A673 (cell line): ENCODE data around the gene NT5E. TPM values are rescaled to one million over a fixed set of nuclear protein-coding genes. Genes with fewer than 3 reads are reported as not detected.

ENCODE experiments used
- BruUV-seq: library from RNA; stranded (reverse); fragments of 400-500 nt; replicated peaks from 2 replicates; lab custom pipeline; 2021; lab: Mats Ljungman, UMichigan
- CTCF ChIA-PET: fragments of 300-600 bp; sonication (Branson Sonifier 250); formaldehyde crosslinking; loops from one replicate; lab custom pipeline; 2022; ENCODE audit warnings: antibody characterized with exemption; lab: Charles Lee
- POLR2A ChIA-PET: fragments of 300-600 bp; sonication (Branson Sonifier 250); formaldehyde crosslinking; loops from one replicate; lab custom pipeline; 2022; ENCODE audit warnings: antibody characterized with exemption; ENCODE audit not compliant: low non-redundant PET; lab: Charles Lee
- DNase-seq: peaks from one replicate; pipeline ENCODE4 v3.0.0-alpha.2; 2015; ENCODE audit warnings: low spot score
- H3K27ac ChIP-seq: fragments of 200-600 bp; sonication (generic); 2 replicates; pipeline ENCODE4 v1.5.1; 2016; ENCODE audit warnings: mixed run types, low read depth, mild to moderate bottlenecking, mixed read lengths, antibody characterized with exemption, low read length; ENCODE audit not compliant: poor library complexity, severe bottlenecking
- H3K27me3 ChIP-seq: fragments of 200-600 bp; sonication (generic); replicated peaks from 2 replicates; pipeline ENCODE4 v1.6.1; 2017; ENCODE audit warnings: mixed run types, low read depth, mild to moderate bottlenecking, mixed read lengths, antibody characterized with exemption, low read length; ENCODE audit not compliant: insufficient read depth, poor library complexity
- H3K36me3 ChIP-seq: fragments of 200-600 bp; sonication (generic); 2 replicates; pipeline ENCODE4 v1.6.1; 2016; ENCODE audit warnings: mixed run types, mild to moderate bottlenecking, mixed read lengths, antibody characterized with exemption, low read length; ENCODE audit not compliant: insufficient read depth, poor library complexity, severe bottlenecking
- H3K4me1 ChIP-seq: fragments of 200-600 bp; sonication (generic); 2 replicates; pipeline ENCODE4 v1.6.1; 2017; ENCODE audit warnings: mixed run types, mild to moderate bottlenecking, mixed read lengths, antibody characterized with exemption, low read length; ENCODE audit not compliant: insufficient read depth, poor library complexity, severe bottlenecking
- H3K4me3 ChIP-seq: fragments of 200-600 bp; sonication (generic); 2 replicates; pipeline ENCODE4 v1.5.1; 2016; ENCODE audit warnings: low read depth, mixed run types, mild to moderate bottlenecking, mixed read lengths, low read length; ENCODE audit not compliant: poor library complexity, severe bottlenecking
- H3K9me3 ChIP-seq: fragments of 200-600 bp; sonication (generic); 2 replicates; pipeline ENCODE4 v1.6.1; 2016; ENCODE audit warnings: mixed run types, low read depth, mild to moderate bottlenecking, mixed read lengths, antibody characterized with exemption, low read length; ENCODE audit not compliant: poor library complexity, severe bottlenecking
- EZH2 ChIP-seq: fragments of 200-600 bp; sonication (generic); IDR thresholded peaks from 2 replicates; pipeline ENCODE4 v1.6.1; 2017; ENCODE audit warnings: borderline replicate concordance, low read depth, mild to moderate bottlenecking, mixed read lengths, antibody characterized with exemption, low read length; ENCODE audit not compliant: poor library complexity, severe bottlenecking
- intact Hi-C: fragments of 100-400 bp; cut with micrococcal nuclease; formaldehyde crosslinking; loops from one replicate; pipeline ENCODE4 v1.10.0; 2022; ENCODE audit not compliant: unreplicated experiment
- total RNA-seq: library from RNA; stranded (reverse); gene quantifications from 2 replicates; pipeline ENCODE4 v1.2.3, GENCODE V29; 2021
- TF ChIP-seq, protein P1 (sequence below): fragments of 300-800, 200-600 bp; sonication (generic); conservative IDR thresholded peaks from 2 replicates; pipeline ENCODE4 v1.5.1; 2017; ENCODE audit warnings: low read depth, mild to moderate bottlenecking, antibody characterized with exemption, low read length, moderate library complexity, mixed read lengths

NT5E gene
- total RNA-seq, 1 experiment from 2014 or later: 32.7 TPM

DNA sequence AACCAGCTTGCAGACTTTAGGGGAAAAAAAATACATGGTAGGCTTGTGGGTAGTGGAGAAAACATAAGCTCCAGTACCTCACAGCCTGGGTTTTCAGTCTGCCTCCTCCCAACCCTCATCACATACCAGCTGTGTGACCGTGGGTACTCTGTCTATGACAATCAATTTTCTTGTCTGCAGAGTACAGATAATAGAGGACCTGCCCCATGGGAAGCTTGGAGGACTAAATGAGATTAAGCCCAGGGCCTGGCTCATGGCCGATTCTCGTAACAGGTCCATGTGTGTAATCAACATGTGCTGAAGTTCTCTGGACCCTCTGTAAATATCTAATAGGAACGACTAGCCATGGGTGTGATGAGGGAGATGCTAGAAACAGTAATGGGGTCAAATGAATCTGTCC is 34.0 kb downstream of the NT5E start:
- H3K36me3 ChIP-seq: no peaks in the 10 kb centered on the region
- TF ChIP-seq EZH2: no peak
- TF ChIP-seq, protein P1, sequence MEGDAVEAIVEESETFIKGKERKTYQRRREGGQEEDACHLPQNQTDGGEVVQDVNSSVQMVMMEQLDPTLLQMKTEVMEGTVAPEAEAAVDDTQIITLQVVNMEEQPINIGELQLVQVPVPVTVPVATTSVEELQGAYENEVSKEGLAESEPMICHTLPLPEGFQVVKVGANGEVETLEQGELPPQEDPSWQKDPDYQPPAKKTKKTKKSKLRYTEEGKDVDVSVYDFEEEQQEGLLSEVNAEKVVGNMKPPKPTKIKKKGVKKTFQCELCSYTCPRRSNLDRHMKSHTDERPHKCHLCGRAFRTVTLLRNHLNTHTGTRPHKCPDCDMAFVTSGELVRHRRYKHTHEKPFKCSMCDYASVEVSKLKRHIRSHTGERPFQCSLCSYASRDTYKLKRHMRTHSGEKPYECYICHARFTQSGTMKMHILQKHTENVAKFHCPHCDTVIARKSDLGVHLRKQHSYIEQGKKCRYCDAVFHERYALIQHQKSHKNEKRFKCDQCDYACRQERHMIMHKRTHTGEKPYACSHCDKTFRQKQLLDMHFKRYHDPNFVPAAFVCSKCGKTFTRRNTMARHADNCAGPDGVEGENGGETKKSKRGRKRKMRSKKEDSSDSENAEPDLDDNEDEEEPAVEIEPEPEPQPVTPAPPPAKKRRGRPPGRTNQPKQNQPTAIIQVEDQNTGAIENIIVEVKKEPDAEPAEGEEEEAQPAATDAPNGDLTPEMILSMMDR: no peak
- no peaks in the 10 kb centered on the region for H3K27me3 ChIP-seq
- no TSS peak for BruUV-seq
- H3K27ac ChIP-seq: no peak overlapping the region
- intact Hi-C loops: loop anchor here (1.0 to 2.0 kb wide), 3 partner anchors 33 to 129 kb away; partner anchors contain the start of gene NT5E
- POLR2A ChIA-PET: no interaction called here
- CTCF ChIA-PET: interaction anchor here (0.6 to 3.4 kb wide), 3 partner anchors 9 to 129 kb away, joined by 4 to 49 read pairs (median 9); no protein-coding TSS in a partner anchor
- DNase-seq: no peak
- H3K4me1 ChIP-seq: no peaks in the 10 kb centered on the region
- H3K9me3 ChIP-seq: no peaks in the 10 kb centered on the region
- no peak overlapping the region for H3K4me3 ChIP-seq

DNA sequence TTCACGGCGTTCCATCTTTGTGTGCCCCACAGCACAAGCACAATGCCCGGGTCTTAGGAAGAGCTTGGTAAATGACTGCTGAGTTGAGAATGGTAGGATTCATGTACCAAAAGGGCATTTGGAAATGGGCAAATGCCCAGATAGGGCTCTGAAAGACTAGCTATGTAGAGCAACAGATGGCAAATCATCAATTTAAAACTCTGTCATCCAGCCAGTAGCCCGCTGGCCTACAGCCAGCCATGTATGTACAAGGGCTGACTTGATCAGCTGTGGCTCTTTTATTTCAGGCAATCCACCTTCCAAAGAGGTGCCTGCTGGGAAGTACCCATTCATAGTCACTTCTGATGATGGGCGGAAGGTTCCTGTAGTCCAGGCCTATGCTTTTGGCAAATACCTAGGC is 35.1 kb downstream of the NT5E start:
- DNase-seq: no peak
- CTCF ChIA-PET: interaction anchor here (0.6 to 3.4 kb wide), 2 partner anchors 57 to 130 kb away, joined by 6 to 49 read pairs; no protein-coding TSS in a partner anchor
- H3K9me3 ChIP-seq: no peaks in the 10 kb centered on the region
- no peak overlapping the region for H3K4me3 ChIP-seq
- H3K36me3 ChIP-seq: no peaks in the 10 kb centered on the region
- TF ChIP-seq EZH2: no peak
- TF ChIP-seq, protein P1: no peak
- no TSS peak for BruUV-seq
- intact Hi-C loops: no loop called here
- POLR2A ChIA-PET: no interaction called here
- H3K27ac ChIP-seq: no peak overlapping the region
- H3K4me1 ChIP-seq: no peaks in the 10 kb centered on the region
- H3K27me3 ChIP-seq: no peaks in the 10 kb centered on the region

DNA sequence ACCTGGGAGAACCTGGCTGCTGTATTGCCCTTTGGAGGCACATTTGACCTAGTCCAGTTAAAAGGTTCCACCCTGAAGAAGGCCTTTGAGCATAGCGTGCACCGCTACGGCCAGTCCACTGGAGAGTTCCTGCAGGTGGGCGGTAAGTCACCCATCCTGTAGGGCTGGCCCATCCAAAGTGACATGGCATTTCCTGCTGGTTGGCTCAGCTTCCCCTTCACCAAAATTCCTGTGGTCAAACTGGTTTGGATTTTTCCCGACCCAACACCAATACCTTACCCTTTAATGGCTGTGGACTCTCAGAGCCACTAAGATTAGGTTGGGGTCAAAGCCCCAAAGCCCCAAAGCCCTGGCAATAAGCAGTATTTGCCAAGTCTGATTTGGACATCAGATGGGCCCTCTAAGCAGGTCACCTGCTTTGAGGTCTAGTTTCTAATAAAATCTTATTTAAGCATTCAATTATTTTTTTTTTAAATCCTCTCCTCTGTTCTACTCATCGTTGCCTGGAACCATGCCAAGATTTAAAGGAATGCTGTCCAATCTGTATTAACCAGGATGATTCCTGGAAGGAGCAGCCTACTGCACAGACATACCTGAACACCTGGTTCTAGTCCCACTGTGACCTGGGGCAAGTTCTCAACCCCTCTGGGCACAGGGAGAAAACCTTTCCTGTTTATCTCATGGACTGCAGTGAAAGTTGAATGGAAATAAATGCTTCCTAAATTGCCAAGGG is 40.8 kb downstream of the NT5E start:
- ChIA-PET POLR2A (no interaction called here), CTCF (no interaction called here)
- no peak for DNase-seq
- Histone ChIP-seq H3K9me3 (no peaks in the 10 kb centered on the region), H3K27me3 (no peaks in the 10 kb centered on the region), H3K4me3 (no peak overlapping the region), H3K36me3 (no peaks in the 10 kb centered on the region), H3K4me1 (no peaks in the 10 kb centered on the region), H3K27ac (no peak overlapping the region)
- BruUV-seq: no TSS peak
- intact Hi-C loops: no loop called here
- TF ChIP-seq, protein P1: no peak
- no peak for TF ChIP-seq EZH2
